K562 (cell line): Measurements from ENCODE around the gene MRPL40. TPM values are rescaled to one million over a fixed set of nuclear protein-coding genes. Genes with fewer than 3 reads are reported as not detected.

Experiments
- CBX3 ChIP-seq, 2 experiments: IDR thresholded peaks; 1 replicate in 1 of 2; 2 replicates in 1 of 2; pipeline ENCODE4 v1.6.1; 2012; ENCODE audit warnings: inconsistent platforms in 2 of 2, low read length in 2 of 2, borderline replicate concordance in 1 of 2, control low read depth in 1 of 2
- CREB3 ChIP-seq: fragments of 450-650 bp; conservative IDR thresholded peaks from 2 replicates; pipeline ENCODE4 v1.6.1; 2016; ENCODE audit warnings: missing genetic modification characterization, low read depth, mild to moderate bottlenecking, missing compliant biosample characterization, moderate library complexity
- DMBX1 ChIP-seq: fragments of 250-450 bp; sonication (Bioruptor Pico); IDR thresholded peaks from 2 replicates; pipeline ENCODE4 v1.8.0; 2022; ENCODE audit warnings: inconsistent platforms, mild to moderate bottlenecking, moderate library complexity, borderline replicate concordance
- DPF2 ChIP-seq: fragments of 450-650 bp; IDR thresholded peaks from 2 replicates; pipeline ENCODE4 v1.6.1; 2016
- ELF2 ChIP-seq: fragments of 250-450 bp; sonication (Bioruptor Pico); IDR thresholded peaks from 2 replicates; pipeline ENCODE4 v1.5.0; 2021; ENCODE audit warnings: mild to moderate bottlenecking
- EP300 ChIP-seq: IDR thresholded peaks from 2 replicates; pipeline ENCODE4 v1.6.1; 2012; ENCODE audit warnings: low read length, improper control_type of control experiment
- GTF2B ChIP-seq: IDR thresholded peaks from 2 replicates; pipeline ENCODE4 v1.6.1; 2011; ENCODE audit not compliant: insufficient read length; ENCODE audit errors: extremely low read depth
- HDAC1 ChIP-seq, 2 experiments: fragments of 450-650 bp; IDR thresholded peaks; 2 replicates each; pipeline ENCODE4 v1.6.1; 2016 to 2017; ENCODE audit warnings: inconsistent platforms in 1 of 2, mild to moderate bottlenecking in 1 of 2, moderate library complexity in 1 of 2
- PBX2 ChIP-seq, 2 experiments: IDR thresholded peaks in 1 of 2; conservative IDR thresholded peaks in 1 of 2; 2 replicates each; pipeline ENCODE4 v1.6.1; 2016; ENCODE audit warnings: low read depth in 2 of 2, mild to moderate bottlenecking in 1 of 2, missing compliant biosample characterization in 1 of 2, missing genetic modification characterization in 1 of 2, moderate library complexity in 1 of 2
- RCOR1 ChIP-seq, 2 experiments: IDR thresholded peaks; 2 replicates each; pipeline ENCODE4 v1.6.1; 2012; ENCODE audit warnings: low read depth in 2 of 2, low read length in 2 of 2, borderline replicate concordance in 1 of 2, improper control_type of control experiment in 1 of 2
- SMAD4 ChIP-seq: fragments of 250-450 bp; sonication (Bioruptor Pico); conservative IDR thresholded peaks from 2 replicates; pipeline ENCODE4 v1.8.0; 2021; ENCODE audit warnings: inconsistent platforms, mild to moderate bottlenecking, moderate library complexity
- SMARCA4 ChIP-seq: fragments of 450-650 bp; IDR thresholded peaks from 2 replicates; pipeline ENCODE4 v1.6.1; 2016
- TARDBP ChIP-seq: fragments of 450-650 bp; IDR thresholded peaks from 2 replicates; pipeline ENCODE4 v1.6.1; 2016
- ZNF584 ChIP-seq: fragments of 200-800 bp; sonication (Bioruptor generic); IDR thresholded peaks from 2 replicates; pipeline ENCODE4 v1.6.1; 2016; ENCODE audit warnings: low read depth, mild to moderate bottlenecking, missing genetic modification characterization, missing compliant biosample characterization
- ZNF644 ChIP-seq: fragments of 200-800 bp; sonication (Bioruptor generic); IDR thresholded peaks from 2 replicates; pipeline ENCODE4 v1.6.1; 2016; ENCODE audit warnings: low read depth, missing genetic modification characterization, missing compliant biosample characterization
- polyA plus RNA-seq, 8 experiments: library from polyadenylated mRNA; depleted of rRNA in 4 of 8; stranded (reverse) in 5 of 8; unstranded in 3 of 8; fragments of >200 nt; fragmentation: Nextera tagmentation in 2 of 8; fragmentation: Illumina TruSeq in 1 of 8; extraction: Ambion mirVana in 2 of 8; extraction: Trizol in 1 of 8; gene quantifications; 2 replicates each; pipeline versions ENCODE4 v1.2.1 to v1.2.3, GENCODE V29; 2011 to 2014; ENCODE audit warnings: inconsistent platforms in 1 of 8, missing spikeins in 1 of 8
- total RNA-seq, 7 experiments: library from RNA; depleted of rRNA in 6 of 7; stranded (reverse); fragments of >200 nt in 6 of 7; fragmentation: Illumina TruSeq in 2 of 7; extraction: Trizol in 2 of 7; gene quantifications; 2 replicates each; pipeline versions ENCODE4 v1.2.1 to v1.2.3, GENCODE V29; 2011 to 2021; ENCODE audit warnings: low replicate concordance in 1 of 7
- TF ChIP-seq, protein P1 (sequence below): IDR thresholded peaks from 3 replicates; pipeline ENCODE4 v1.6.1; 2011; ENCODE audit warnings: borderline replicate concordance, mild to moderate bottlenecking; ENCODE audit not compliant: insufficient read length, insufficient read depth
- TF ChIP-seq, protein P2 (sequence below): fragments of 250-450 bp; sonication (Bioruptor Pico); IDR thresholded peaks from 2 replicates; pipeline ENCODE4 v1.4.0; 2020; ENCODE audit warnings: mild to moderate bottlenecking
- TF ChIP-seq, protein P3 (sequence below): fragments of 200-800 bp; sonication (Bioruptor generic); IDR thresholded peaks from 2 replicates; pipeline ENCODE4 v1.6.1; 2017; ENCODE audit warnings: missing genetic modification characterization, missing compliant biosample characterization

Gene MRPL40
- total and polyA plus RNA-seq, 9 of the 15 experiments (the other 6 are each of a cell fraction or from before 2014, with no cell fraction given): 132 to 652 (median 208) TPM

- TF ChIP-seq CBX3 (IDR thresholded peaks at IDR 0.05; ENCODE audit: borderline replicate concordance in 1 of 2, low read length in 2 of 2) (peak in 1 of 2 experiments; percentile 6; a peak in 1 of 3 replicates), ZNF644 (tag) (peak; percentile 96), DMBX1 (CRISPR knock-in tag) (peak; percentile 98), SMAD4 (CRISPR knock-in tag) (peak; percentile 93), ELF2 (CRISPR knock-in tag) (peak; percentile 55; the same call in 1 of the 2 replicates), TARDBP (peak; percentile 20; the same call in 1 of the 2 replicates), EP300 (peak; percentile 98), HDAC1 (IDR thresholded peaks at IDR 0.05) (no peak), SMARCA4 (peak; percentile 80), DPF2 (peak; percentile 77), CREB3 (peak; percentile 94), PBX2 (CRISPR knock-in tag; IDR thresholded peaks at IDR 0.05; ENCODE audit: low read depth) (no peak), PBX2 (tag; conservative IDR thresholded peaks at IDR 0.05; ENCODE audit: low read depth) (peak; percentile 42), RCOR1 (IDR thresholded peaks at IDR 0.05; ENCODE audit: borderline replicate concordance in 1 of 2, low read depth in 2 of 2, low read length in 2 of 2) (peak; percentile 97 to 100), ZNF584 (CRISPR knock-in tag) (peak; percentile 89), GTF2B (no peak)
- TF ChIP-seq, protein P1, sequence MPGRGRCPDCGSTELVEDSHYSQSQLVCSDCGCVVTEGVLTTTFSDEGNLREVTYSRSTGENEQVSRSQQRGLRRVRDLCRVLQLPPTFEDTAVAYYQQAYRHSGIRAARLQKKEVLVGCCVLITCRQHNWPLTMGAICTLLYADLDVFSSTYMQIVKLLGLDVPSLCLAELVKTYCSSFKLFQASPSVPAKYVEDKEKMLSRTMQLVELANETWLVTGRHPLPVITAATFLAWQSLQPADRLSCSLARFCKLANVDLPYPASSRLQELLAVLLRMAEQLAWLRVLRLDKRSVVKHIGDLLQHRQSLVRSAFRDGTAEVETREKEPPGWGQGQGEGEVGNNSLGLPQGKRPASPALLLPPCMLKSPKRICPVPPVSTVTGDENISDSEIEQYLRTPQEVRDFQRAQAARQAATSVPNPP: no peak
- TF ChIP-seq, protein P2, sequence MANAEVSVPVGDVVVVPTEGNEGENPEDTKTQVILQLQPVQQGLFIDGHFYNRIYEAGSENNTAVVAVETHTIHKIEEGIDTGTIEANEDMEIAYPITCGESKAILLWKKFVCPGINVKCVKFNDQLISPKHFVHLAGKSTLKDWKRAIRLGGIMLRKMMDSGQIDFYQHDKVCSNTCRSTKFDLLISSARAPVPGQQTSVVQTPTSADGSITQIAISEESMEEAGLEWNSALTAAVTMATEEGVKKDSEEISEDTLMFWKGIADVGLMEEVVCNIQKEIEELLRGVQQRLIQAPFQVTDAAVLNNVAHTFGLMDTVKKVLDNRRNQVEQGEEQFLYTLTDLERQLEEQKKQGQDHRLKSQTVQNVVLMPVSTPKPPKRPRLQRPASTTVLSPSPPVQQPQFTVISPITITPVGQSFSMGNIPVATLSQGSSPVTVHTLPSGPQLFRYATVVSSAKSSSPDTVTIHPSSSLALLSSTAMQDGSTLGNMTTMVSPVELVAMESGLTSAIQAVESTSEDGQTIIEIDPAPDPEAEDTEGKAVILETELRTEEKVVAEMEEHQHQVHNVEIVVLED (CRISPR knock-in tag): 0 out of 2 replicates have a peak, but pooled peaks have one; percentile 20
- TF ChIP-seq, protein P3, sequence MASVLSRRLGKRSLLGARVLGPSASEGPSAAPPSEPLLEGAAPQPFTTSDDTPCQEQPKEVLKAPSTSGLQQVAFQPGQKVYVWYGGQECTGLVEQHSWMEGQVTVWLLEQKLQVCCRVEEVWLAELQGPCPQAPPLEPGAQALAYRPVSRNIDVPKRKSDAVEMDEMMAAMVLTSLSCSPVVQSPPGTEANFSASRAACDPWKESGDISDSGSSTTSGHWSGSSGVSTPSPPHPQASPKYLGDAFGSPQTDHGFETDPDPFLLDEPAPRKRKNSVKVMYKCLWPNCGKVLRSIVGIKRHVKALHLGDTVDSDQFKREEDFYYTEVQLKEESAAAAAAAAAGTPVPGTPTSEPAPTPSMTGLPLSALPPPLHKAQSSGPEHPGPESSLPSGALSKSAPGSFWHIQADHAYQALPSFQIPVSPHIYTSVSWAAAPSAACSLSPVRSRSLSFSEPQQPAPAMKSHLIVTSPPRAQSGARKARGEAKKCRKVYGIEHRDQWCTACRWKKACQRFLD (CRISPR knock-in tag): peak; percentile 98
Measured at GRCh38 chr22:19419464-19420178, 12.7 kb upstream of the MRPL40 start (continued).
